T-helper 2 cell treated with Interferon-gamma antibody and Interleukin-4, amounts not matched to agents 100 ng/mL and 5 ng/mL, for 36 hours (primary cell): ENCODE data around the gene DUT. TPM values are rescaled to one million over a fixed set of nuclear protein-coding genes. Genes with fewer than 3 reads are reported as not detected.
"Not testable (repeated sequence)": the region's sequence is repeated elsewhere in the genome, so short reads cannot be mapped to it uniquely, and the experiment has no call there.

Experiments used
- intact Hi-C: fragments of 100-400 bp; cut with micrococcal nuclease; formaldehyde crosslinking; loops from one replicate; pipeline ENCODE4 v1.15.1; 2023
- total RNA-seq: library from RNA; stranded (reverse); gene quantifications from 2 replicates; pipeline ENCODE4 v1.2.3, GENCODE V29; 2022

Gene DUT
- total RNA-seq, 1 donor from 2014 or later = 264 TPM

GRCh38 chr15:48326180-48326579 is 5.0 kb upstream of the DUT start:
- intact Hi-C loops = not testable (repeated sequence)

- intact Hi-C loops = loop anchor here (2.0 to 10.0 kb wide), 3 partner anchors 23 to 827 kb away; partner anchors contain the start of genes COPS2 and SHC4
Measured at GRCh38 chr15:48330105-48330785, 984 bp upstream of the DUT start.

- intact Hi-C loops = loop anchor here (1.0 to 10.0 kb wide), 5 partner anchors 21 to 825 kb away; partner anchors contain the start of genes CEP152, COPS2 and SHC4
Measured at GRCh38 chr15:48331796-48332641, 790 bp downstream of the DUT start.

- intact Hi-C loops = loop anchor here (5.0 to 10.0 kb wide), 2 partner anchors 632 to 825 kb away; partner anchors contain the start of genes COPS2 and SHC4
Measured at GRCh38 chr15:48332642-48333034, 1.4 kb downstream of the DUT start.

GRCh38 chr15:48333540-48333939 is 2.3 kb downstream of the DUT start:
- intact Hi-C loops = loop anchor here (5.0 to 10.0 kb wide), 2 partner anchors 631 to 824 kb away; partner anchors contain the start of genes COPS2 and SHC4

DNA sequence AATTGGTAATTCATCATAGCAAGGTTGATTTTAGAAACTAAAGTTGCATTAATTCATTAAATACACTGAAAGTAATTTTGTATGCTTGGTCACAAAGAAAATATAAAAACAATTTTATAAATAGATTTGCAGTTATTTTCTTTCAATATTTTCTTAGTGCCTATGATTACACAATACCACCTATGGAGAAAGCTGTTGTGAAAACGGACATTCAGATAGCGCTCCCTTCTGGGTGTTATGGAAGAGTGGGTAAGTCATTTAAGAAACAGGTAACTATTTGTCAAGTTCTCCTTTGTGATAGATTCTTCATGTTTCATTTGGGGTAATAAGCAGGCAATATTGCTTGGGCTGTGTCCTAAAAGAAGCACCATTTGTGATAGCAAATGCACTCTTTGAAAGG is 3.0 kb downstream of the DUT start:
- intact Hi-C loops = loop anchor here (5.0 to 10.0 kb wide), 2 partner anchors 631 to 823 kb away; partner anchors contain the start of genes COPS2 and SHC4

DNA sequence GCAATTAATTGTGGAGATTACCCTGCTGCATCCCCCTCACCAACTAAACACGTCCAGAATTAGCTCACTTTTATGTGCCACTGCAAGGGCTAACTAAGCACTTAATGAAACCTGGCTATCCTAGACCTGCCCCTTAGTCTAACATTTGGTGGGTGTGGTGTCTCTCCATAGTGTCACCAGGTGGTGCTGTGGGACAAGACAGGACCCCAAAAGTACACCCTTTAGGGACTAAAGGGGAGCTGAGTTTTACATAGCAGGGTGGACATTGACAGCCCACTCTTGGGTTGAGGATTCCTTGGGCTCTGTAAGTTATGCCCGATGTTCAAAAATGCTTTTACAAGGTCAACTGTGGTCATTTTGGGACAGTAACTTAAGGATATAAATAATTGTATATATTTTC is 5.7 kb downstream of the DUT start:
- intact Hi-C loops = loop anchor here (10.0 kb wide), 1 partner anchor 628 kb away; the partner anchor contains the start of gene SHC4

DNA sequence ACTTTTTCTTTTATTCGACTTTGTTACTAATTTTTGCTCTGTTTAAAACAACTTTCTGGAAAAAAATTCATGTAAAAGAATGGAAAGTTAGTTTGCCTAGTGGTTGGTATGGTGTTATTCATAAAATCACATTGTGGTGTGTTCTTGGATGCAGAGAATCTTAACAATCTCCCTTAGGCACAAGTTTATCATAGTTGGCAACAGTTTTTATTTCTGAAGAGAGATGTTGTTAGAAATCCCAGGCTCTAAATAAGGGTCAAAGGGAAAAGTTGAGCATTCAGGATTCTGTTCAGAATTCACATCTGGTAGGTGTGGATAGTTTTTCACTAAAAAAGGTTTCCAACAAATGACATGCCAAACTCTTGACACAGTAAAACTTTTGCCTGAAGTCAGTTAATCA is 6.4 kb downstream of the DUT start:
- intact Hi-C loops = loop anchor here (10.0 kb wide), 1 partner anchor 627 kb away; the partner anchor contains the start of gene SHC4

DNA sequence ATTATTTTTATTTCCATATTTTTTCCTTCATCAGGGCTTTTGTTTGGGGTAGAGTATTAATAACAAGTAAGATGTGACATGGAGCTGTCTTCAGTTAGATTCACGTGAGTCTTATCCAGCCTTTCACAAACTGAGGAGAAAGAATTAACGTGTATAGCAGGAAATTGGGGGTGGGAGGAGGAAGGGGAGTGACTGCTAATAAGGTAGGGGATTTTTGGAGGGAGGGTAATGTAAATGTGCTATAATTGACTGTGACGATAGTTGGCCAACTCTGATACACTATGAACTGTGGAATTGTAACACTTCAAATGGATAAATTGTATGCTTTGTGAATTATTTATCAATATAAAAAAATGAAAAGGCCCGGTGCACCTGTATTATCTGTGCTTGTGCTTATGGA is 8.9 kb downstream of the DUT start:
- intact Hi-C loops = no loop called here

DNA sequence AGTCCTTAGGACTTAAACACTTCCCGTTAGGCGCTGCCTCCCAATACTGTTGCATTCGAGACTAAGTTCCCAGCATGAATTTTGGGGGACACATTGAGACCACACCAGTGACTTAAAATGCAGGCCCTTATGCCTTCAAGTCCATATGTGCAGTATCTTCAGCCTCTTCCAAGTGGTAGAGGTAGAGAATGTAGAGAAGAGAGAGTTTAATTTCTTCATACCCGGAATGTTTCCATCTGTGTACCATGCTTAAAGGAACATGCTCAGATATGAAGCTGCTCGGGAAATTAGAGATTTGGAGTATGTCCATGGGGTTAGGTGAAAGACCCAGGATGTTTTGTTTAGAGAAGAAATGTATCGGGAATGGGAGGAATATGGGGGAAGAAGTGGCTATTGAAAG is 12.6 kb downstream of the DUT start:
- intact Hi-C loops = no loop called here

DNA sequence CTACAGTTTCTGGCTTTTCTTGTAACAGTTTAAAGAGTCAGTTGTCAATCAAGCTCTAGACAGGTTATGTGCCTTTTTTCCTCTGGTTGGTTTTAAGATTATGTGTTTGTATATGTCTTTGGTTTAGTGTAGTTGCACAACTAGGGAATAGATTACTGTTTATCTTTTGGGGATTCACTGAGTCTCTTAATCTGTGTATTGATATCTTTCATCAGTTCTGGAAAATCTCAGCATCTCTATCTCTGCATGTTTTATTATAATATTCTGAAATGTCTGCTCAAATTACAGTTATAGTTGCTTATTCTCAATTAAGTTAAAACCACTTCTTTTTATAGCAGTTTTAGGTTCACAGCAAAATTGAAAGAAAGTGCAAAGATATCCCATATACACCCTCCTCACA is 14.3 kb downstream of the DUT start:
- intact Hi-C loops = no loop called here

DNA sequence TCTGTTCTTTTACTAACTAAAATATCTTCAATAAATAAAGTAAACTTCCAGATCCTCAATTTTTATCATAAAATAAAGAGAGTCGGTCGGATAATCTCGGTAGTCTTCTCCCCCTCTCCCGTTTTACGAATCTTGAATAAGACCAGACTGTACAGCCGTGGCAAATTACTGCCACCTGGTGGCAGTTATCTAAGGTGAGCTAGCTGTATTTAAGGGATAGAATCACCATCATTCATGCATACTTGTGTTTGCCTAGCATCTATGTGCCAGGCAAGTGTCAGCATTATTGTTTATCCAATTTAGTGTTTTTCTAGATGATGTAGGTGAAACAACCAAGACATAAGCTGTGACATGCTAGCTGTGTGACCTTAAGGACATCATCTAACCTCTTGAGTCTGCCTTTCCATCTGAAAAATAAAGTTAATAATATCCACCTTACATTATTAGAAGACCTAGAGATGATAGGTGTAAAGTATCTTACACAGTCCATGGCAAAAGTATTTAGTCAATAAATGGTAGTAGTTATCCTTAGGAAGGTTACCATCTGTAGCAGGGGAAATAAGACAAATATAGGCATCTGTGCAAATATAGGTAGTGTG is 21.3 kb downstream of the DUT start:
- intact Hi-C loops = loop anchor here (2.0 to 10.0 kb wide), 3 partner anchors 22 to 1792 kb away; partner anchors contain the start of gene DUT

GRCh38 chr15:48354694-48355303 is 23.6 kb downstream of the DUT start:
- intact Hi-C loops = loop anchor here (10.0 kb wide), 2 partner anchors 70 to 1790 kb away; no protein-coding TSS in a partner anchor

- intact Hi-C loops = loop anchor here (10.0 kb wide), 2 partner anchors 71 to 1789 kb away; no protein-coding TSS in a partner anchor
Measured at GRCh38 chr15:48355377-48355776, 24.1 kb downstream of the DUT start.

GRCh38 chr15:48358229-48359152 is 27.3 kb downstream of the DUT start:
- intact Hi-C loops = loop anchor here (10.0 kb wide), 2 partner anchors 74 to 1786 kb away; no protein-coding TSS in a partner anchor

DNA sequence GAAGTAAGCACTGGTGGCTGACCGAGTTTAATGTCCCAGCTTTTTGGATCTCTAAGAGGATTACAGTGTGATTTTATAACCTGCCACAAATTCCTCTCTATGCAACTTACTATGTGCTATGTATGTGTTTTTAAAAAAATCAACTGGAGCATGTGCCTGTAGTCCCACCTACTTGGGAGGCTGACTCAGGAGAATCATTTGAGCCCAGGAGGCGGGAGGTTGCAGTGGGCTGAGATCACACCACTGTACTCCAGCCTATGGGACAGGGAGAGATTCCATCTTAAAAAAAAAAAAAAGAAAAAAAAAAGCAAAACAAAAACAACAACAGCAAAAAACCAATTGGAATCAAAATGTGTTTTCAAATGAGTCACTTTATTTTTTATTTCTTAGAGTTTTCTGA is 29.6 kb downstream of the DUT start:
- intact Hi-C loops = no loop called here

DNA sequence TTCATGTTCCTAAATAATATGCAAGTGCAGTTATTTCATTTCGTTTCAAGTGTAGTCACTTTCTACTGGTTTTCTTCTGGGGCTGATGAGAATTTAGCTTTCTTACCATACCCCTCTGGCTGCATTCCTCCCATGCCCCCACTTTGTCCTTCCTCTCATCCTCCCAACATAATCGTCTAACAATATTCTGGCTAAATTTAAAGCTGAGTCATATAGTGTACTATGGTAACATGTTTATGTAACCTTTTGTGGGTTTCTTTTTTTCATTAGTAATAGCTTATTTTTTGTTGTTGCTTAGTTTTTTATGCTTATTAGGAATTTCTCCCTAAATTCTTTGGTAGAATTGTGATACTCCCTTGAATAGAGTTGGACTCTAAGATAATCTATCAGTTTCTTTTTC is 30.5 kb downstream of the DUT start:
- intact Hi-C loops = no loop called here

DNA sequence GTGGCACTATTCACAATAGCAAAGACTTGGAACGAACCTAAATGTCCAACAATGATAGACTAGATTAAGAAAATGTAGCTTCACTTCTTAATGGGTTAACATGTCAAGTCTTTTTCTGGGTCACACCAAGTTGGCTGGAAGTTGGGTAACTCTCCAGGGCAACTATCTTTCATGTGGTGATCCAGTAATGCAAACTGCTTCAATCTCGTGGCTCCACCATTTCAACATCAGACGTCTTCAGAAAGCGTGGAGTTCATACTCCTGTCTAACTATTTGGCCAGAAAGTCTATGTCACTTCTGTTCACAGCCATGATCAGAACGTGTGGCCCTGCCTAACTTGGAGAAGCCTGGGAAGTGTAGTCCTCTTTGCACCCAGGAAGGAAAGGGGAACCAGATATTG is 32.2 kb downstream of the DUT start:
- intact Hi-C loops = no loop called here

GRCh38 chr15:48365575-48365974 is 34.3 kb downstream of the DUT start:
- intact Hi-C loops = no loop called here
